ENCODE measurements around the gene LMAN1.

GRCh38 chr18:59402432-59403090 lies 43.5 kb upstream of the LMAN1 start:
- peak; percentile 98 for TF ChIP-seq CTCF (IDR thresholded peaks at IDR 0.05; ENCODE audit: poor library complexity)
- TF ChIP-seq EZH2phosphoT487 (IDR thresholded peaks at IDR 0.05; ENCODE audit: low read depth, severe bottlenecking, unreplicated experiment) = no peak

Data from hepatocyte (in vitro differentiated cells).